Head of caudate nucleus (tissue), 42 donors: ENCODE measurements around the gene LCE2B.

Experiments
- DNase-seq, 42 donors: peaks; one replicate each; pipeline versions ENCODE4 v3.0.0 to v3.0.0-alpha.2; 2020 to 2021; ENCODE audit warnings: mixed read lengths in 7 of 42
- intact Hi-C: fragments of 100-400 bp; cut with DNase I; formaldehyde crosslinking; loops from one replicate; pipeline ENCODE4 v1.15.0; 2022

Gene LCE2B

GRCh38 chr1:152718238-152718637, 32.3 kb downstream of the LCE2B start:
- no peak for DNase-seq
- intact Hi-C loops, result no loop called here

GRCh38 chr1:152725261-152725660, 39.3 kb downstream of the LCE2B start:
- intact Hi-C loops, result no loop called here
- no peak for DNase-seq

GRCh38 chr1:152728986-152729385, 43.1 kb downstream of the LCE2B start:
- intact Hi-C loops, result no loop called here
- DNase-seq, result no peak

- no peak for DNase-seq
- intact Hi-C loops, result no loop called here
These were observed 49.7 kb downstream of the LCE2B start for GRCh38 chr1:152735648-152736047.
